ENCODE measurements around the gene SNRPD2. TPM values are rescaled to one million over a fixed set of nuclear protein-coding genes. Genes with fewer than 3 reads are reported as not detected.
"Not testable (repeated sequence)": the region's sequence is repeated elsewhere in the genome, so short reads cannot be mapped to it uniquely, and the experiment has no call there.

SNRPD2 gene
- total RNA-seq, 1 donor from 2014 or later: 507 TPM

GRCh38 chr19:45701676-45702075 is 9.9 kb upstream of the SNRPD2 start:
- ChIA-PET POLR2A (interaction anchor here (0.9 kb wide), 1 partner anchor 9 kb away, joined by 4 read pairs; the partner anchor contains the start of gene QPCTL), CTCF (no interaction called here)
- no peaks in the 10 kb centered on the region for H3K27me3 Mint-ChIP-seq
- peaks cover 18% of the 10 kb centered on the region for H3K4me1 Mint-ChIP-seq
- no peaks in the 10 kb centered on the region for H3K9me3 Mint-ChIP-seq
- DNase-seq: no peak
- H3K27ac Mint-ChIP-seq: no peak overlapping the region
- no peak overlapping the region for H3K4me3 Mint-ChIP-seq
- no peak for TF ChIP-seq CTCF (IDR thresholded peaks at IDR 0.05)
- intact Hi-C loops (cut with micrococcal nuclease): no loop called here
- no peak for ATAC-seq (ENCODE audit: low read depth)
- peaks cover 36% of the 10 kb centered on the region for H3K36me3 Mint-ChIP-seq (ENCODE audit: low read depth)

GRCh38 chr19:45693106-45693788 is 1.5 kb upstream of the SNRPD2 start:
- Mint-ChIP-seq H3K27me3 (no peaks in the 10 kb centered on the region), H3K36me3 (ENCODE audit: low read depth) (peaks cover 52% of the 10 kb centered on the region), H3K4me1 (peaks cover 32% of the 10 kb centered on the region), H3K4me3 (peak overlapping the region; percentile 94), H3K27ac (peak overlapping the region; percentile 98), H3K9me3 (no peaks in the 10 kb centered on the region)
- peak; percentile 72 for DNase-seq
- intact Hi-C loops (cut with micrococcal nuclease): loop anchor here (1.0 to 5.0 kb wide), 5 partner anchors 16 to 242 kb away; partner anchors contain the start of genes DMWD and VASP
- ChIA-PET POLR2A (interaction anchor here (0.5 to 4.4 kb wide), 30 partner anchors 7 to 923 kb away, joined by 3 to 123 read pairs (median 7); partner anchors contain the start of genes FBXO46, FOSB, GIPR and IRF2BP1), CTCF (interaction anchor here (0.6 to 3.8 kb wide), 19 partner anchors 12 to 254 kb away, joined by 3 to 36 read pairs (median 6); partner anchors contain the start of genes DMWD, FBXO46, OPA3 and SIX5)
- ATAC-seq (ENCODE audit: low read depth): no peak
- peak; percentile 90 for TF ChIP-seq CTCF (IDR thresholded peaks at IDR 0.05)

- Mint-ChIP-seq H3K27me3 (no peaks in the 10 kb centered on the region), H3K4me3 (peak within 1 kb of the TSS; percentile 94), H3K27ac (peak within 1 kb of the TSS; percentile 98), H3K9me3 (no peaks in the 10 kb centered on the region), H3K4me1 (peaks cover 30% of the 10 kb centered on the region), H3K36me3 (ENCODE audit: low read depth) (peaks cover 57% of the 10 kb centered on the region)
- ChIA-PET POLR2A (interaction anchor here (0.6 to 4.4 kb wide), 37 partner anchors 8 to 922 kb away, joined by 3 to 123 read pairs (median 5); partner anchors contain the start of genes DMWD, FBXO46, FOSB and GIPR), CTCF (interaction anchor here (1.0 to 3.8 kb wide), 15 partner anchors 11 to 253 kb away, joined by 3 to 36 read pairs (median 7); partner anchors contain the start of genes DMWD, FBXO46 and SIX5)
- DNase-seq: peak; percentile 90
- no peak for TF ChIP-seq CTCF (IDR thresholded peaks at IDR 0.05)
- ATAC-seq (ENCODE audit: low read depth): peak; percentile 86
- intact Hi-C loops (cut with micrococcal nuclease): loop anchor here (1.0 to 5.0 kb wide), 14 partner anchors 11 to 242 kb away; partner anchors contain the start of genes DMWD, FBXO46, IRF2BP1 and OPA3
Observed at GRCh38 chr19:45692187-45693105, 693 bp upstream of the SNRPD2 start, which contains the start of gene QPCTL. TSS of gene QPCTL (plus strand) at chr19:45692666. CDS start at chr19:45692704, 38 bp downstream.

GRCh38 chr19:45687599-45687998 is 4.2 kb downstream of the SNRPD2 start:
- no peak for TF ChIP-seq CTCF (IDR thresholded peaks at IDR 0.05)
- Mint-ChIP-seq H3K27me3 (no peaks in the 10 kb centered on the region), H3K27ac (no peak overlapping the region), H3K4me3 (no peak overlapping the region), H3K4me1 (peaks cover 23% of the 10 kb centered on the region), H3K9me3 (no peaks in the 10 kb centered on the region), H3K36me3 (ENCODE audit: low read depth) (peaks cover 70% of the 10 kb centered on the region)
- intact Hi-C loops (cut with micrococcal nuclease): loop anchor here (10.0 kb wide), 1 partner anchor 263 kb away; the partner anchor contains the start of gene ERCC1
- no peak for ATAC-seq (ENCODE audit: low read depth)
- POLR2A ChIA-PET: interaction anchor here (0.6 to 1.8 kb wide), 3 partner anchors 10 to 101 kb away, joined by 3 to 18 read pairs (median 5); no protein-coding TSS in a partner anchor
- no peak for DNase-seq
- CTCF ChIA-PET: no interaction called here

GRCh38 chr19:45685045-45685444 is 6.7 kb downstream of the SNRPD2 start:
- ATAC-seq (ENCODE audit: low read depth); H3K4me3 Mint-ChIP-seq; H3K9me3 Mint-ChIP-seq; H3K27ac Mint-ChIP-seq; DNase-seq; H3K27me3 Mint-ChIP-seq: not testable (repeated sequence)
- ChIA-PET CTCF (interaction anchor here (1.2 kb wide), 1 partner anchor 206 kb away, joined by 3 read pairs; no protein-coding TSS in a partner anchor), POLR2A (interaction anchor here (0.6 to 0.7 kb wide), 2 partner anchors 164 to 898 kb away, joined by 3 to 4 read pairs; no protein-coding TSS in a partner anchor)
- Mint-ChIP-seq H3K4me1 (peaks cover 12% of the 10 kb centered on the region), H3K36me3 (ENCODE audit: low read depth) (peaks cover 61% of the 10 kb centered on the region)
- intact Hi-C loops (cut with micrococcal nuclease): loop anchor here (10.0 kb wide), 1 partner anchor 260 kb away; the partner anchor contains the start of gene ERCC1

All from activated B cell treated with CpG ODN at 0.5 μM for 24 hours (primary cell).